C4-2B (cell line): ENCODE measurements around the gene RPTOR.

Source experiments
- H3K27ac ChIP-seq: fragments of 450-650 bp; 2 replicates; pipeline ENCODE4 v1.5.1; 2017
- ZFX ChIP-seq: fragments of 450-650 bp; IDR thresholded peaks from 2 replicates; pipeline ENCODE4 v1.6.1; 2017
- TF ChIP-seq, protein P1 (sequence below): fragments of 450-650 bp; conservative IDR thresholded peaks from 2 replicates; pipeline ENCODE4 v1.5.1; 2017; ENCODE audit warnings: mild to moderate bottlenecking

RPTOR gene

DNA sequence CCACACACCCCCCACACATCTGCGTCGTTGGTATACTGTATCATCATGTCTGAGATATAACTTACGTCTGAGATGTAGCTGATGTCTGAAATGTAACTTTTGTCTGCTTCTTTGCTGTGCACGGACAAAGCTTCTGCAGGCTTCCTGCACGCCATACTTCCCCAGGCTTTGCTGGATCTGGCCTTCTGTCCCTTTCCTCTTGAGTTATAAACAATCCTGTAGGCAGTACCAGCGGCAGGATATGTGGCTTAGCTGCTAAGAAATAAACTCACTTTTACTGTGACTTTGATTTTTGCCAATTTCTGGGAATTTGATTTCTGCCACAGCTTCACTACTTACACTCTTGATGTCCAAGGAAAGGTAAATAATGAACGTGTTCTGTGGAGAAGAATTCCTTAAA lies 184.4 kb downstream of the RPTOR start:
- TF ChIP-seq, protein P1, sequence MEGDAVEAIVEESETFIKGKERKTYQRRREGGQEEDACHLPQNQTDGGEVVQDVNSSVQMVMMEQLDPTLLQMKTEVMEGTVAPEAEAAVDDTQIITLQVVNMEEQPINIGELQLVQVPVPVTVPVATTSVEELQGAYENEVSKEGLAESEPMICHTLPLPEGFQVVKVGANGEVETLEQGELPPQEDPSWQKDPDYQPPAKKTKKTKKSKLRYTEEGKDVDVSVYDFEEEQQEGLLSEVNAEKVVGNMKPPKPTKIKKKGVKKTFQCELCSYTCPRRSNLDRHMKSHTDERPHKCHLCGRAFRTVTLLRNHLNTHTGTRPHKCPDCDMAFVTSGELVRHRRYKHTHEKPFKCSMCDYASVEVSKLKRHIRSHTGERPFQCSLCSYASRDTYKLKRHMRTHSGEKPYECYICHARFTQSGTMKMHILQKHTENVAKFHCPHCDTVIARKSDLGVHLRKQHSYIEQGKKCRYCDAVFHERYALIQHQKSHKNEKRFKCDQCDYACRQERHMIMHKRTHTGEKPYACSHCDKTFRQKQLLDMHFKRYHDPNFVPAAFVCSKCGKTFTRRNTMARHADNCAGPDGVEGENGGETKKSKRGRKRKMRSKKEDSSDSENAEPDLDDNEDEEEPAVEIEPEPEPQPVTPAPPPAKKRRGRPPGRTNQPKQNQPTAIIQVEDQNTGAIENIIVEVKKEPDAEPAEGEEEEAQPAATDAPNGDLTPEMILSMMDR: no peak
- TF ChIP-seq ZFX: no peak
- no peak overlapping the region for H3K27ac ChIP-seq

DNA sequence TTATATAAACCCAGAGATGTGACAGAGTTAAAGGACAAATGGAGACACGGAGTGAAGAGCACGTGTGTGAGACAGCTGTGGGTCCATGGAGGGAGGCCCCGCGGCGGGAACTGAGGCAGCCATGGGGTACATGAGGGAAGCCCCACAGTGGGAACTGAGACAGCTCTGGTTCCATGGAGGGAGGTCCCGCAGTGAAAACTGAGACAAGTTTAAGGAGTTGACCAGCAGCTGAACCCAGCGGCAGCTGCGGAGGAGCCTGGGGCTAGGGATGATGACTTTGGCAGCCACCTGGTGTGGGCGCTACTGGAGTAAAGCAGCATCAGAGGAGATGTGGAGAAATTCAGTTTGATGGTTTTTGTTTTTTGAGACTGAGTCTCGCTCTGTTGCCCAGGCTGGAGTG lies 185.1 kb downstream of the RPTOR start:
- TF ChIP-seq, protein P1: no peak
- no peak for TF ChIP-seq ZFX
- no peak overlapping the region for H3K27ac ChIP-seq

DNA sequence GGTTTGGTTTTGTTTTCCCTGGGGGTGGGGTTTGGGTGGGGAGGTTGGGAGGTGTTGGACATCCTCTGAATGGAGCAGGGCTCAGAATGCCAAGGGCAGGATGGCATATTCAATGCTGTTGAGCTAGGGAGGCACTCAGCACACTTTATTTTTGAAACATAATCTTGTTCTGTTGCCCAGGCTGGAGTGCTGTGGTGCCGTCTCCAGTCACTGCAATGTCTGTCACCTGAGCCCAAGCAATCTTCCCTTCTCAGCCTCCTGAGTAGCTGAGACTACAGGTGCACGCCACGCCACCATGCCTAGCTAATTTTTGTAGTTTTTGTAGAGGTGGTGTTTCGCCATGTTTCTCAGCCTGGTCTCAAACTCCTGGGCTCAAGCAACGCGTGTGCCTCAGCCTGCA lies 186.1 kb downstream of the RPTOR start:
- no peak overlapping the region for H3K27ac ChIP-seq
- TF ChIP-seq ZFX: no peak
- TF ChIP-seq, protein P1: no peak

DNA sequence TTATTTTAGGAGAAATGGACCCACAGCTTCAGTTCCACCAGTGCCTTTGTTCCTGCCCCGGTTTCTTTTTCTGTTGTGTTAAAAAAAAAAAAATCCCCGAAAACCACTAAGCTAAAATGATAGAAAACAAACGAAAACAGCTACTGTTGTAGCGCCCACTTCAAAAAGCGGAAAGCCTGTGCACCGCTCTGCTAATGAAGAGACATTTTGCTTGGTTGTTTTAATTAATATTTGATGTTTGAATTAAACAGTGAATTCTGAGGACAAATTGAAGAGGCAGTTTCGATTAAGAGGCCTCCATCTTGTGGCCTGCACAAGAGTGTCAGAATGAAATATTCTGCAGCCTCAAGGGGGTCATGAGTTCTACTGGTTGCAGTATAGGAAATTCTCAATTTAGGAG lies 186.7 kb downstream of the RPTOR start:
- H3K27ac ChIP-seq: no peak overlapping the region

DNA sequence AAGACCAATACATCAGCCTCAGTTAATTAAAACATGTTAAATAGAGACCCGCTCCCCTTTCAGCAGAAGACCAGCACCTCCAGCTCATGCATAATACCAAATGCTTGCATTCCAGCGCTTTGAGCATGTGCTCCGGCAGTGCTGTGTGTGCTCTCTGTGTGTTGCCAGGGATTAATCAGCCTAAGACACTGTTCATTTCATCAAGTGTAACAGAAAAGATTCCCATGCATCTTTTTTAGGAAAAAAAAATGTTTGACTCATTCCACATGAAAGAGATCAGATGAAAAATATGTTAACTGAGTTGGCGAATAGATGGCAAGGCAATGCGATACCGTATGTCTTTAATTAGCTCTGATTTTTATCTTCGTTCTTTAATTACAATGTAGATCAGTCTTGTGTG lies 187.6 kb downstream of the RPTOR start:
- TF ChIP-seq, protein P1: no peak
- TF ChIP-seq ZFX: no peak
- no peak overlapping the region for H3K27ac ChIP-seq

More for the DNA sequence above, 186.7 kb downstream of the RPTOR start:
- no peak for TF ChIP-seq ZFX
- TF ChIP-seq, protein P1: no peak

DNA sequence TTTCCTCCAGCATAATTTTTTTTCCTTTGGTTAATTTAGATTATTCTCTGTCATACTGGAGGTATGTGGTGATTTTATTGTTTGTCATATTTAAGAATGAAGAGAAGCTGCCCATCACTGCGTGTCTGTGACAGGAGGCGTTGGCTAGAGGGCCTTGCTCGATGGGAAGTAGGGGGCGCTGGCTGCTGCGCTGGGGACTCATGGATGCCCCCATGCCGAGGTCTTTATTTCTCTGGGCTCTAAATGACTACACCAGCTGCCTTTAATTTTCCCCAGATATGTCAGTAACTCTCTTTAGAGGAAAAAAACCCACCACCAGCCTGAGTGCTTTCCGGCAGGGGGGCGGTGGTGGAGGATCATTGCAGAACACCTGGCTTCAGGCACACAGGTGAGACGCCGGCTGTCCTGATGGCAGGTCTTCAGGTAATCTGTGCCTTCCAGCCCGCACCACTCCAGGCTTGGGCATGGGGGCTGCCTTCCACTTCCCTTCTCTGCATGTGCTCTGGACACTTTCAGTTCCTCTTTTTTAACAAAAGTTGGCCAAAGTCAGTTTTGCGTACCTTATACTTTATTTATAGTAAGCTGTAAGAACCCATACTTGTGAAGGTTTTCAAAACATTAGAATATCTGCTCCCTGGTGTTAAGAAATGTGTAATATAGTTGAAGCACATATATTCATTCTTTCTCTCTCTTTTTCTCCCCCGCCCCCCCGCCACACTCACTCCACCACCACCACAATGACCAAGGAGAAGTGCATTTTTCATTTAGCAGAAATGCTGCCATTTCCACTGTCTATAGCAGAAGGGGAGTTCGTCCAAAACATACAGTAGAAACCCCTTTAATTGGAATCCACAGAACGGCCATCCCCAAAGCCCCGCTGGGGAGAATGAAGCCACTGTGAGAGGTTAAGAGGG lies 192.7 kb downstream of the RPTOR start:
- TF ChIP-seq, protein P1: no peak
- TF ChIP-seq ZFX: no peak

DNA sequence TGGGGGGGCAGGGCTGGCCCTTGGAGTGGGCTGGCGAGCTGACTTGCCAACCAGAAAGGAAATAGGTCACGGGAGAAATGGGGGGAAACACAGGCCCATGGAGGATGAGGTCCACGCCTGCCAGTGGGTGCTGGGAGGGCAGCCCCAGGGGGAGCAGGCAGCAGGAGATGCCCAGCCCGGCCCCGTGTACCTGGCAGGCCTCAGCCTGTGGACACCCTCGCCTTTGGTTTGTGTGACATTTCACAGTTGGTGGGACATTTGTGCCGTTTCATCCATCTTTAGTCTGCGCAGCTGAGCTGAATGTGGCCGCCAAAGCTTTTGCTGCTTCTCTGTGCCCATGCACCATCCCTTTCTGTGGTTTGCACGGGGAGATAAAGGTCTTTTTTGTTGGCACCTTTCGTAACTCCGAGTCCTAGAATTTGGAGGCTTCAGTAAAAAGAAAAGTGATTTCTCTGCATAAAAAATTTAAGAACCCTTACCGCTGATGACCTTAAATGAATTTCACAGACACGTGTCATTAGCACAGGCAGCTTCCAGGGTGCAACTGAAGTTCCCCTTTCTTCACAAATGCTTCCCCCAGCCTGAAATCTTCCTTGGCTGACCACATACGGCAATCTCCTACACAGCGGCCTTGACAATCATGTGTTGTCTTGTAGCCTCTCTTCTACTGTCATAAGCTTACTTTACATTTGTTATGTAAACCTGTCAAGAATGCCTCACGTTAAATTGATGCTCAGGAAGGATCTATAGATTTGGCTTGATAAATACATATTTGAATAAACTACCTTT lies 193.6 kb downstream of the RPTOR start:
- H3K27ac ChIP-seq: no peak overlapping the region

More for the DNA sequence above, 192.7 kb downstream of the RPTOR start:
- no peak overlapping the region for H3K27ac ChIP-seq

More for the DNA sequence above, 193.6 kb downstream of the RPTOR start:
- TF ChIP-seq, protein P1: no peak
- TF ChIP-seq ZFX: no peak
